Small intestine (tissue), 7 donors: ENCODE data around the gene CDK11A. TPM values are rescaled to one million over a fixed set of nuclear protein-coding genes. Genes with fewer than 3 reads are reported as not detected.
"Not testable (repeated sequence)": the region's sequence is repeated elsewhere in the genome, so short reads cannot be mapped to it uniquely, and the experiment has no call there.

Experiments used
- DNase-seq, 2 donors: peaks; one replicate each; pipeline versions ENCODE4 v3.0.0 to v3.0.0-alpha.2; 2013
- FAIRE-seq: peaks from 2 replicates; lab custom pipeline; 2012; peaks lifted over from hg19 to GRCh38; lab: Jason Lieb, UNC
- H3K27ac ChIP-seq, 3 donors: one replicate each; pipeline ENCODE4 v1.5.1; 2013; ENCODE audit warnings: low read length in 2 of 3, mild to moderate bottlenecking in 2 of 3, control low read depth in 1 of 3, inconsistent platforms in 1 of 3, low read depth in 1 of 3, moderate library complexity in 1 of 3
- H3K27me3 ChIP-seq, 3 donors: one replicate each; pipeline ENCODE4 v1.6.1; 2013; ENCODE audit warnings: low read length in 3 of 3, inconsistent platforms in 1 of 3; ENCODE audit not compliant: control insufficient read depth in 3 of 3, insufficient read depth in 3 of 3
- H3K36me3 ChIP-seq, 3 donors: one replicate each; pipeline ENCODE4 v1.6.1; 2013; ENCODE audit warnings: low read length in 3 of 3, inconsistent platforms in 1 of 3, low read depth in 1 of 3, mild to moderate bottlenecking in 1 of 3, moderate library complexity in 1 of 3; ENCODE audit not compliant: control insufficient read depth in 3 of 3, insufficient read depth in 2 of 3
- H3K4me1 ChIP-seq, 3 donors: one replicate each; pipeline ENCODE4 v1.6.1; 2013; ENCODE audit warnings: low read length in 2 of 3, inconsistent platforms in 1 of 3, low read depth in 1 of 3, mild to moderate bottlenecking in 1 of 3, moderate library complexity in 1 of 3; ENCODE audit not compliant: control insufficient read depth in 3 of 3, insufficient read depth in 2 of 3
- H3K4me3 ChIP-seq, 3 donors: one replicate each; pipeline ENCODE4 v1.5.1; 2013; ENCODE audit warnings: low read length in 3 of 3, control low read depth in 1 of 3, inconsistent platforms in 1 of 3, low read depth in 1 of 3, mild to moderate bottlenecking in 1 of 3, moderate library complexity in 1 of 3
- H3K9me3 ChIP-seq, 2 donors: one replicate each; pipeline ENCODE4 v1.6.1; 2013; ENCODE audit warnings: low read depth in 1 of 2, low read length in 1 of 2; ENCODE audit not compliant: control insufficient read depth in 2 of 2, insufficient read depth in 1 of 2
- WGBS, 3 donors: extraction: QIAGEN DNeasy Blood & Tissue Kit; methylation state at CpG; one replicate each; pipeline ENCODE4 v1.1.7; 2013; 5-methylcytosine and 5-hydroxymethylcytosine counted together
- polyA plus RNA-seq, 4 donors: library from polyadenylated mRNA; stranded (reverse) in 3 of 4; unstranded in 1 of 4; fragments of 200-250 nt in 3 of 4; fragments of 120-200 nt in 1 of 4; gene quantifications; one replicate each; pipeline versions ENCODE4 v1.2.1 to v1.2.3, GENCODE V29; 2013
- donor health status: healthy with polysubstance abuse.
- donor health status: control.
- donor health status: control.
- donor health status: Bipolar disorder and iron deficiency.
- donor health status: healthy.

Gene CDK11A
- polyA plus RNA-seq, 4 donors = 17.3 to 232 (median 48.4) TPM

GRCh38 chr1:1662392-1662791, 61.8 kb downstream of the CDK11A start:
- DNase-seq, H3K9me3 ChIP-seq, H3K4me3 ChIP-seq, H3K4me1 ChIP-seq, H3K27ac ChIP-seq, FAIRE-seq, H3K27me3 ChIP-seq: not testable (repeated sequence)
- WGBS, 3 donors = 67 to 82% (median 81%) methylated on average over 4 to 9 of the region's 9 CpGs
- peaks cover 5 to 29% (median 9%) of the 10 kb centered on the region in 3 donors for H3K36me3 ChIP-seq

DNA sequence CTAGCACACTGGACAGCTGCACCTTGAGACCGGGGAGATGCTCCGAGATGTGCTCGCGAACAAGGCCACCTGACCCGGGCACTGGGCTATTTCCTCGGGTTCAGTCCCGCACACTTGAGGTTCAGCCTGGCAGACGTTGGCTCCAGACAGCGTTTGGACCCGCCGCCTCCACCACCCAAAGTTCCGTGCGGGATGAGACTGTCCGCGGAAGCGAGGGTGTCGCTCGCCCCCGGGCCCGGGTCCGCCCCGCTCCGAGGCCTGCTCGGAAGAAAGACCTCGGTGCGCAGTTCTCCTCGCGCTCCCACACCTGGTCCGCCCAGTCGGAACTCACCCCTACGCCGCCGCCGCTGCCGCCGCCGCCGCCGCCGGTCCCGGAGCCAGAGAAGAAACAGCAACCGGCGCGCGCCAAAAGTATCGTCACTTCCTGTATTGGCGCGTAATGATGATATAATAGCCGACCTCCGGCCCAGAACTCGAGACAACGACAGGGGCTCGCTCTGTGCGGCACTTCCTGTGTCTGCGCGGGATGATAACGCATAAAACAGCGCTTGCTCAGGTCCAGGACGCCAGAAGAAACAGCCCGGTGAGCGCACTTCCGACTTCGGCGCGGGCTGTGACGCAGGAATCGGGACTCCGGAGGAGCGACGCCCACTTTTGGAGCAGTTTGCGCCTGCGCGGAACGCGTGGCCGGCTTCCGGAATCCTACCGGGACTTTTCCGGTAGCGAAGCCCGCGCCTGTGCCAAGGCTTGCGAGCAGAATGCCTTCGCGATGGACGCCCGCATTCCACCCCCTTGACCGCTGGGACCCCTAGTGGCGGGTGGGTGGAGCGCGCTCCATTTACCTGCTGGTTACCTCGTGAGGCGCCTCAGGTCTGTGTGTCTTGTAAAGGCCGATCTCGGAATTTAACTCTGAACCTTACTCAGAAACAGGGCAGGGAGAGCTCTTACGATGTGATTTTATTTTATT, 65.3 kb downstream of the CDK11A start, which contains the start of gene CDK11B:
TSS of gene CDK11B (minus strand) at position 422 of the 967 bp plus-strand sequence. CDS start 1,519 bp downstream, outside the sequence.
- H3K27me3 ChIP-seq, H3K4me1 ChIP-seq, FAIRE-seq, H3K9me3 ChIP-seq: not testable (repeated sequence)
- Histone ChIP-seq H3K36me3 (peaks cover 0 to 31% (median 3%) of the 10 kb centered on the region in 3 donors), H3K4me3 (peak within 1 kb of the TSS; percentile 44 to 64 (median 49)), H3K27ac (peak within 1 kb of the TSS; percentile 96 to 99 (median 98))
- peak; percentile 96 to 97 for DNase-seq
- 0% methylated on average over 46 to 68 of the region's 96 CpGs for WGBS, 3 donors

Other genes starting within 250 kb of the CDK11A start
- 10 to 100 TPM; 16.8 to 42.1 (median 25.0) TPM for gene ATAD3A, start 212.2 kb downstream of the CDK11A start, polyA plus RNA-seq
- gene TMEM240, start 183.7 kb downstream of the CDK11A start, polyA plus RNA-seq = 1 to 10 TPM in 3 of 4 donors, not detected in 1; 1.6 to 3.7 (median 1.6) TPM
- gene SSU72, start 149.5 kb downstream of the CDK11A start, polyA plus RNA-seq = 100 to 1,000 TPM in 3 of 4 donors, 10 to 100 TPM in 1; 83.9 to 140 (median 124) TPM
- 1 to 10 TPM in 2 of 4 donors, under 1 TPM in 2; 0.54 to 2.9 (median 1.5) TPM for gene FNDC10, start 124.2 kb downstream of the CDK11A start, polyA plus RNA-seq
- gene MIB2, start 108.9 kb downstream of the CDK11A start, polyA plus RNA-seq = 100 to 1,000 TPM in 2 of 4 donors, 10 to 100 TPM in 2; 44.7 to 213 (median 116) TPM
- gene MMP23B, start 92.2 kb downstream of the CDK11A start, polyA plus RNA-seq = 10 to 100 TPM in 1 of 4 donors, 1 to 10 TPM in 3; 1.2 to 16.5 (median 3.6) TPM
- 10 to 100 TPM; 24.6 to 61.7 (median 45.1) TPM for gene CDK11B, start 65.4 kb downstream of the CDK11A start, polyA plus RNA-seq
- 10 to 100 TPM; 21.6 to 43.0 (median 34.0) TPM for gene SLC35E2B, start 31.6 kb downstream of the CDK11A start, polyA plus RNA-seq
- gene NADK, start 54.1 kb upstream of the CDK11A start, polyA plus RNA-seq = 10 to 100 TPM; 56.2 to 84.1 (median 68.9) TPM
- 100 to 1,000 TPM; 169 to 214 (median 192) TPM for gene GNB1, start 166.7 kb upstream of the CDK11A start, polyA plus RNA-seq
- gene CALML6, start 190.9 kb upstream of the CDK11A start, polyA plus RNA-seq = 1 to 10 TPM in 1 of 4 donors, under 1 TPM in 1, not detected in 2; 0.18 to 2.6 TPM
- 10 to 100 TPM in 1 of 4 donors, 1 to 10 TPM in 3; 4.1 to 50.5 (median 5.4) TPM for gene TMEM52, start 194.9 kb upstream of the CDK11A start, polyA plus RNA-seq